Measurements from ENCODE around the gene TFB1M.
"Not testable (repeated sequence)": the region's sequence is repeated elsewhere in the genome, so short reads cannot be mapped to it uniquely, and the experiment has no call there.

The TFB1M gene

DNA sequence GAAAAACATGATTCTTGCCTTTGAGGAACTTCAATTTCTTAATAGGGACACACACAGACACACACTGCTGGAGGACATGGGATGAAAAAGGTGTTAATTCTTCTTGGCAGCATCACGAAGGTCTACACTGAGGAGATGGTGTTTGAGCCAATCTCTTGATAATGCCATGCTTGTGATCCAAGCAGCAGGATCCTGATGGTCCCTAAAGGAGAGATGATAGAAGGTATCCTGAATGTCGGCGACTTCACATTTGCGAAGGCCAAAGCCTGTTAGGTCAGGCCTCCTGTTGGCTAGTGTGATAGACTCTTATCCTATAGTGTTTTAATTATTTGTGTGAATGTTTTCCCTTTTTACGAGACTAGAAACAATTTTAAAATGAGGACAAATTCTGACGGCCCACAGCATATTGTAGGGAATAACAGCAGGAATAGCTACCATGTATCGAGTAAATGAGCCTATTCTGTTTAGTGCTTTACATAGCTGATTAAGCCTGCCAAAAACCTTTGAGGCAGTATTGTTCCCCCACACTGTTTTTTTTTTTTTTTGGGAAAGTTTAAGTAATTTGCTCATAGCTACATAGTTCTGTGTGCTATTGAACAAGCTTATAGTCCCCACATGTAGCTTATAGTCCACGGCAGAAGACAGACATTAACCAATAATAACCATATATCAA is 15.3 kb upstream of the TFB1M start:
- no peak for DNase-seq (ENCODE audit: low read depth)

DNA sequence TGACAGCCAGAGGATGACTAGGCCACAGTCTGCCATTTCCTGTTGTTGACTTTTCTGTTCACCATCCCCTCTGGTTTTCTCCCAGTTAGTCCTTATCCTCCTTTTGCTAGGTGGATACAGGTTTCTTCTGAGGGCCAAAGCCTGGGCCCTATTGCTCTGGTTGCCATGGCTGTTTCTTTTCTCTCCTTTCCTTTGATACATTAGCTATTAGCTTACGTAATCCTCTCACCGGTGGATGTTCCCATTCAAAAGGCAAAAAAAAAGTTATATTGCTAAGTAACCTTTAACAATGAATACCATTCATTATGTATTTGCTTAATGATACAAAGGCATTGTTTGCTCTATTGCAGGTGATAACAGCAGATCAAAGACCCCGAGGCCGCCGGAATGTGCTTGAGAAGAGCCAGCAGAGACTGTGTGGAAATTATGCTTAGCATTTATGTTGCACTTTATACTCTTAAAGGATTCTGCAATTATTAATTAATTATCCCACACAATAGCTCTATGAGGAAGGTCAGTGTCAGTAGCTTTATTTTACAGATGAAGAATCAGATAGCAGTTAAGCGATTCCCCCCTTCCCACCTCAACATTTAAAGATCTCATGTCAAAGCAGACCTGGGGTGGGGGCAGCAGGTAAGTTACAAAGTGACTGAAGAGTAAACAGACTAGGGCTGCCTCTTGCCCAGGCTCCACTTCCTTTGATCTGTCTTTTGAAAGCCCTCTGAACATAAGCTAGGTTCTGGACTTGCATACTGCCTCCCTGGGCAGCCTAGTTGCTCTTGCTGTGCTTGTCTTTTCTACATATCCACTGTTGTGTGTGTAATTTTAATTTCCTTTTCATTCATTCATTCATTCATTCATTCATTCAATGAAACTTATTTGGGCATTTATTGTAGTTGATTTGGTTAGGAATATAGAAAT is 14.5 kb upstream of the TFB1M start:
- DNase-seq (ENCODE audit: low read depth): no peak

DNA sequence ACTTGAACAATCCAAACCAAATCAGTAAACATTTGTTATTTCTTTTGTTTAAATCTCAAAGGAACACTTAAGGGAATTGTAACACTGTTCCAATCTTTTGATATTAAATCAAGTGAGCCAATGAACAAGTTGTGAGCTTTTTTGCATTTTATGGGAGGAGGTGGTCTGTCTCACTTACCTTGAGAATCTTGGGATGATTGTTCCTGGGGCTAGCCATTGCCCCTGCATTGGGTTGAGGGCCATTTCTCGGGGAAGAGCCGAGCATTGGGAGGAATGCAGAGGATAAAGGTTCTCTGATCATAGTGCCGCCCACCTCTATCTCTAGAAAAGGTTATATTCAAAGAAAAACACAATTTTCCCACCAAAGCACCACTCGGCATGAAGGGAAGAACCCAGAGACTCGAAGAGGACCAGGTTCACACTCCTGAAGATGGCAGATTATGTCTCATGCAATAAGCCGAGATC is 13.8 kb upstream of the TFB1M start:
- DNase-seq (ENCODE audit: low read depth): no peak

DNA sequence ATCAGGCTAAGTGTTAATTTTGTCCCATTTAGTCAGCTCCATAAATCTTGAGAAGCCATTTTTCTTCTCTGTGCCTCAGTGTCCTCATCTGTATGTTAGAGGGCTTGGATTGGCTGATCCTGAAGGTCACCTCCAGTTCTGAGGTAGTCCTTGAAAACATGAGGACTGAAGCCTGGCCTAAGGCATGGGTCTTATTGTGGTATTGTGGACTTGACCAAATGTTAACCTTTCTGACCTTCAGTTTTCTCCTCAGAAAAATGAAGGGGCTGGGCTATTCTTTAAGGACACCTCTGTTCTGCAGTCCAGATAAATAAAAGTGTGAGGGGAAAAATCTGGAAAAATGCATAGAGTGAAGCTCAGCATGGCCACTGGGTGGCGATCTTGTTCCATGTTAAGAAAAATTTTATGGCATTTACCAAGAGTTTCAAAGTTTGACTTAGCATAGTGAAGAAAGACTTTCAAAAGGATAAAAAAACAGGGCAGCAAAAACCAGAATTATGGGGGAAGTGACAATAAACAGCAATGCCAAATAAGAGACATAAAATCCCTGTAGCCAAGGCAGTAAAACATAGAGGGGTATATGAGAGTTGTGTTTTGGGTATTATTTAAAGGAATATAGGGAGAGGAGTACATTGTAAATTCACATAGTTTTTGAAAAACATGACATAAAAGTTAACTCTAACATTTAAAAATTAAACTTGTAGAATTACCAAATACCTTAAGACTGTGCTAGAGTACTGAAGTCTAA is 13.2 kb upstream of the TFB1M start:
- DNase-seq (ENCODE audit: low read depth): no peak

DNA sequence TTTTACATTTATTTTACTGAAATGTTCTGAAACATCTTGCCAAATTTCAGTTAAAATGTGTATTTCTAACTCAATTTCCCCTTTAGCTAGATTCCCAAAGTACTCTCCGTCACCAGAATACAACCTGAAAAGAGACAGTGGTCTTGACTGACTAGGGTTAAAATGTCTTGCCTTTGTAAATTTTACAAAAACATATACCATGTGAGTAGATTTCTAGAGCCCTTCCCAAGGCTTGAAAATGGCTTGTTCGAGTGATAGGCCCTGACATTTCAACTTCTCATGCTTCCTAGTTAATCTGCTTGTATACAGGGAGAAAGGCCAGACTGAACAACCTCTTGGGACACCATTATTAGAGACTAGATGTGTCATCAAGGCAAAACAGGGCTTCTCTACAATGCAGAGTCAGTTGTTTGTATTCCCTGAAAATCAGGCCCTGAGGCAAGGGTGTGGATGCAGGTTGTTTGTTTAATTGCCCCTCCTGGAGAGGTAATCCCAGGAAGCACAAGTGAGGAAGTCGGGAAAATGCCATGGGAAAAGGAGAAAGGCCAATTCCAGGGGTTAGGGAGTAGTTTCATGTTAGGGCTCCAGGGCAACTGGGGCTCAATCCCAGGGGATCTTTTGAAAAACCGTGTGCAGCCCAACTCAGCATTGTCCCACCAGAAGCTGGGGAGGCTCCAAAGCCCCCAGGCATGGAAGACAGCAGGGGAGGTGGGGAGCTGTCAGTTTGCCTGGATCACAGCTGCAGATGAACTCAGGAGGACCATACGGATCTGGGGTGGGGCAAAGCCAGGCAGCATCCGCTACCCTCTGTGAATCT is 11.6 kb upstream of the TFB1M start:
- no peak for DNase-seq (ENCODE audit: low read depth)

DNA sequence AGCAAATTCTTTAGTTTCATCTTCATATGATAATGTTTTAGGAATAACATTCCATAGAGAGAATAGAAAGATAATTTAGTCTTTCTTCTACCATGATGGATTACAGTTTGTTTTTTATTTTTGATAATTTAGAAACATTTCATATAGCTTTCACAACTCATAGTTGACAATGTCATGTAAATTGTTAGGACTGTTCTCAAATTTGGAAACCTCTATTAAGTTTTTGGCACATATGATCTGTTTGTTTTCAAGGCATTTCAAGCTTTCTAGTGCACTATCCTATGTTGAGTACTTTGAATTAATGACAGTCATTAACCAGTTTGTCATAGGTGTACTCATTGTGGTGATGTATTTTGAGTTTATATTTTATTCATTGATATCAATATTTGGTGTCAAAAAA is 10.7 kb upstream of the TFB1M start:
- DNase-seq (ENCODE audit: low read depth): no peak

DNA sequence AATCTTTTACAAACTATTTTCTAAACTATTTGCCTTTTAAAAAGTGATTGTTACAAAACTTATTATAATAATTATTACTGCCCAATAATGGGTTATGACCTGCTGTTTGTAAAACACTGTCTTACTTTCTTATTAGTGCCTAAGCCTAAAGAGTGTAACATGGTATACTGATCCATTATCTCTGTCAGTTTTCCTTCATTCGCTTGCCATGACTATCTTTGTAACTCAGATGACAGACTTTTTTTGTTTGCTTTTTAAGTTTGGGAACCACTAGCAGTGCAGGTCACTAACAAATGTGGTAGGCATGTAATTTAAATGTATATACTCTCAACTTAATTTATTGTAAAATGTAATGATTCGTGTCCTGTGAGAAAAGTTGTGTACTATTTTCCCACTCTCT is 9.9 kb upstream of the TFB1M start:
- DNase-seq (ENCODE audit: low read depth): no peak

DNA sequence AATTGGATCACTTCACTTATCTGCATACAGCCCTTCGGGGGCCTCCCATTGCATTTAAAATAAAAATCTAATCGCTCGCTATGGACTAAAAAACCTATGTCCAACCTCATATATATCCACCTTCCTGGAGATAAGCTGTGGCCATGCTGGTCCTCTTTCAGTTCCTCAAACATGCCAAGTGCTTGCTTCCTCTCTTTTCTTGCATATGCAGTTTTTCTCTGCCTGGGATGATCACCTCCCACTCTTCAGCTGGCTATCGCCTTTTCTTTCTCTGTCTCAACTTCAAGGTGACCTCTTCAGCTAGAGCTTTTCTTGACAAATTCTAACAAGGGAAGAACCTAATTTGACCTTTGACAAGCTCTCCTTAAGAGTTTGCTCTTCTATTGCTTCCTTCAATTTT is 5.6 kb upstream of the TFB1M start:
- no peak for DNase-seq (ENCODE audit: low read depth)

DNA sequence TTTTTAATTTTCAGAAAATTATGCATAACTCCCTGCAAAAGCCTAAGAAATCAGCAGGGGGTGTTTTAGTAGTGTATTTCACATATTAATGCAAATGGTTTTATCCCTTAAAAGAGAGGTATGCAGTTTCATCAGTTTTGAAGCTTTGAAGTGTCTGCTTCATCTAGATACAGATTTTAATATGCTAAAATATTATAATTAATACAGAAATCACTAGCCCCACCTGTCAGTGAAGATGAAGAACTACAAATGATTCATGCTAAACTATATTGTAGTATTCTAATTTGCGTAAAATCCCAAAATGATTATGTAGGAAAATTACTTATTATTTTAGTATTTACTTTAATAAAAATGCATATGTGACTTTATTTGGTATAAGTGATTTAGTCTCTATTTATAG is 2.9 kb upstream of the TFB1M start:
- DNase-seq (ENCODE audit: low read depth): no peak

DNA sequence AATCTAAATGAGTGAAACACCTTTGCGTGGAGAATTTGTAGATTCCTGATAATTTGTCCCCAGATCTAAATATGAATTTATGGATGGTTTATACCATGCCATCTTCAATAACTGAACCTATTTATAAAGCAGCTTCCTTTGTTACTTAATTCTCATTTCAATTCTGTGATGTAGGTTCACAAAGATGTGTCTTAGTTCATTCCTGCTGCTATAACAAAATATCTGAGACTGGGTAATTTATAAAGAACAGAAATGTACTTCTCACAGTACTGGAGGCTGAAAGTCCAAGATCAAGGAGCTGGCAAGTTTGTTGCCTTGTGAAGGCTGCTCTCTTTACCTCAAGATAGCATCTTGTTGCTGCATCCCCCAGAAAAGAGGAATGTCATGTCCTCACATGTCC is 2.1 kb upstream of the TFB1M start:
- no peak for DNase-seq (ENCODE audit: low read depth)

DNA sequence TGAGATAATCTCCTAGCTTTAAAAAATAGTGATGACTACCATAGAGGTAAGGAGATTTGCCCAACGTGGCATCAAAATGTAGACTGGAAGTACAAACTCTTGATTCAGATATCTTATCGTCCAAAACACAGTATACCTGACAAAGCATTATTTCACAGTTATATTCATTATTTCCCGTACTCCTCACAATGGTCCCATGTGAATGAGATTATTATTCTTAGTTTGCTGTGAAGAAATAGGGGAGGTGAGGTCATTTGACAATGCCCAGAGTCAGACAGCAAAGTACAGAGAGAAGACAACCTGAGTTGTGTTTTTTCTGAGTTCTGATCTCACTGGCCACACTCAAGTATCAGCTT is 1.2 kb upstream of the TFB1M start:
- no peak for DNase-seq (ENCODE audit: low read depth)

DNA sequence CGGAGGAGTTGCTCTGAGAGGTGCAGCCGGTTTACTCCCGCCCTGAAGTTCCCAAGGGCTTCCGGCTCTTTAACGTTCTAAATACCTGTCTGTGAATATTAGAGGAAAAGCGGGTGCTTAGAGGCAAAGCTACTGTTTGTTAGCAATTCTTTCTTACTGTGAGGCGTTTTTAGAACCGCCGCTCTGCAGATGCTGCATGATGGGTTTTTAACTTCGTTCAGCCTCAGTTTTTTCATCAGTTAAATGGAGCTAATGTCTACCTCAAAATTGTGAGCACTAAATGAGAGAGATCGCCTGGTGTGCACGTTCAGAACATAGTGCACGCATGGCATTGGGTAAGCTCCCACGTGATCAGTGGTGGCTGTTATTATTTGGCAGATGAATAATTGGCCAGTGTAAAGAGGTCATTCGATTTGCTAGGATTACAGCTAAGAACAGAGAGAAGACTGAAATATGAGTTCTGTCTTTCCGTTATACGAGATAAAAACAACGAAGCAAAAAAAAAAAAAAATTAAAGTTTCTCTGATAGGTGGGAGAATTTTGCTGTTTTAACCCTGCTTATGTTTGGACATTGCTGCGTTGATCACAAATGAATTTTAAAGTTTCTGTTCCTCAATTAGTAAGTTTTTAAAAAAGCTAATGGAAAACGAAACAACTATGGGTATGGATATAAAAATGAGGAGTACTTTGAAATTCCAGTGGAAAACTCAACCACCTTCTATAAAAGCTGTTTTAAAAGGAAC is 660 bp upstream of the TFB1M start:
- peak; percentile 43 for DNase-seq (ENCODE audit: low read depth)

DNA sequence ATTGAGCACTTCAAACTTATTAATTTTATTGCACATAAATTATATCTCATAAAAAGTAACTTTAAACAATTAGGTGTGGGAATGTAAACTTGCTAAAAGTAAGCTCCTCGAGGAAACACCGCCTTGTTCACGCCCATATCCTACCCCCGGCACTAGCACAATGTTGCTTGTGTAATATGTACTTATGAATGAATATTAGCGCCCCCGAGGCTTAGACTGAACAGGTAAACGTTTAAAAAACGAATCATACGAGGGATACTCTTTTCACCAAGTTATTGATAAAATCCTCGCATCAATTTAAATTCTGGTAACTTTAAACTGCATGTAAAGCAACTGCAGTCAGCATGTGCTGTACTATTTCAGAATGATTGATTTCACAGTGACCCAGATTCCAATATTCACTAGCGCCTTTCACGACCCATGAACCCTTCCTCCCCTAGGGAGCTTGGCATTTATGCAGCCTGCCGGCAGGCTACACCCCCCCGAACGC is 637 bp downstream of the TFB1M start:
- DNase-seq (ENCODE audit: low read depth): no peak

DNA sequence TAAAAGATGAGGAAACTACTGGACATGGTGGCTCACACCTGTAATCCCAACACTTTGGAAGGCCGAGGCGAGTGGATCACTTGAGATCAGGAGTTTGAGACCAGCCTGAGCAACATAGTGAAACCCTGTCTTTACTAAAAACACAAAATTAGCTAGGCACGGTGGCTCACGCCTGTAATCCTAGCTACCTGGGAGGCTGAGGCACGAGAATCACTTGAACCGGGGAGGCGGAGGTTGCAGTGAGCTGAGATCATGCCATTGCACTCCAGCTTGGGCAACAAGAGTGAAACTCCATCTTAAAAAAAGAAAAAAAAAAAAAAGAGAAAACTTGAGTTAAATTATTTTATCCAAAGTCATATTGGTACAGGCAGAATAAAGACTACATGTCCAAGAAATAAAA is 1.3 kb downstream of the TFB1M start:
- DNase-seq (ENCODE audit: low read depth): not testable (repeated sequence)

DNA sequence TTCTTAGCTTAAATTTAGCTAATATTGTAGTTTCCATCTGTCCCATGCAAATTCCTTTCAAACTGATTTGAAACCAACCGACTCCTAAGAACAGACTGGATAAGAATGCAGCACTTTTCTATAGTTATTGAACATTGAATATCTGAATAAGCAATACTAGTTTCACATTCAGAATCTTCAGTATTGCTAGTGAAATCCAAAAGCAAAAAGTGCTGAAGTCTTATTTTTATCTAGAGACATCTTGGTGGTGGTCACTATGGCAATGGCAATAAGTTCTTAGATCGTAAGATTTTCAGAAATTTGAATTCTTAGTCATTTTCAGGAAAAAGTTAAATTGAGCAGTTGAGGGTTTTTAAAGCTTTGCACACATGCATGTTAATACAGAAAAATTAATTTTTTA is 2.7 kb downstream of the TFB1M start:
- DNase-seq (ENCODE audit: low read depth): no peak

DNA sequence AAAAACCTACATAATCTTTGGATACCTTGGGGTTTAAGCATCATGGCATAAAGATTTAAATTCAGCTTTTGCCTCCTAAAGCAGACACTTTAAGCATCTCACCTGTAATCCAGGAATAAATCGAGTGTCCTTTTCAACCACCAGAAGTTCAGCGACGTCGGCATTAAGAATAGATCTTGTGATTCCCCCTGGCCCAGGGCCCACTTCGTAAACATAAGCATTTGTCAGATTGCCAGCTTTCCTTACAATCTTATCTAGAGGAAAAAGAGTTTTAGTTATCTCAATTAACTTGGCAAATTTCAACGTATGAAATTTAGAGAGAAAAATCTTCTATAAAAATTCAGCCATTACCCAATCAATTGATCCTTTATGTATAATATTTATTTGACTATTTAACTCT is 3.2 kb downstream of the TFB1M start:
- no peak for DNase-seq (ENCODE audit: low read depth)

DNA sequence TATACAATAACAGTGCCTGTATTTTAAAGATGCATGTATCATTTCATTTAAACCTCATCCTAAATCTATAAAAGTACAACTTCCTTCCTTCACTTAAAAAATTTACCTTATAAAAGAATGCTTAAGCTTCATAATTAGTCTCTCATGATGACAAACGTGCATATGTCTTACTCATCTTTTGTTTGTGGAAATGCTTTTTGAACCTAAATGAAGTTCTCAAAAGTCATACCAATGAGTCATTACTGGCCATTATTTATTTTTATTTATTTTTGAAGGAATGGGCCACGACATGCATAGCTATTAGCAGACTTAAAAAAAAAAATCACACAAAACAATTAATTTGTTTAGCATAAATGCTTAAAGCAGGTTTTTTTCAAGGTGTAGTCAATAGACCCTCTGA is 3.7 kb downstream of the TFB1M start:
- DNase-seq (ENCODE audit: low read depth): no peak

DNA sequence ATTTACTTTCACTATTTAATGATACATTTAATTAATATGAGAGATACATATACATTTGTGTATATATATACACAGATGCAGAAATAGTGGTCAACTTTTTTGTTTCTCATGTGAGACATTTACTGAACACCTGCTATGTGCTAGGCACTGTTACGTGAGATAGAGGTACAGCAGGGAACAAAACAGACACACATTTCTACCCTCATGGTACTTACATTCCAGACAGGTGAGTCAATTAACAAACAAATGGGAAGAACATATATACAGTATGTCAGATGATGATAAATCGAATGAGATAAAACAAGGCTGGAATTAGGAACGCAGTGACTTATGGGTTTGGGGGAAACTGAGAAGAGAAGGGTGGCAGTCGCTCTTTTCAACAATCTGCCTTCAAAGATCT is 5.1 kb downstream of the TFB1M start:
- no peak for DNase-seq (ENCODE audit: low read depth)

DNA sequence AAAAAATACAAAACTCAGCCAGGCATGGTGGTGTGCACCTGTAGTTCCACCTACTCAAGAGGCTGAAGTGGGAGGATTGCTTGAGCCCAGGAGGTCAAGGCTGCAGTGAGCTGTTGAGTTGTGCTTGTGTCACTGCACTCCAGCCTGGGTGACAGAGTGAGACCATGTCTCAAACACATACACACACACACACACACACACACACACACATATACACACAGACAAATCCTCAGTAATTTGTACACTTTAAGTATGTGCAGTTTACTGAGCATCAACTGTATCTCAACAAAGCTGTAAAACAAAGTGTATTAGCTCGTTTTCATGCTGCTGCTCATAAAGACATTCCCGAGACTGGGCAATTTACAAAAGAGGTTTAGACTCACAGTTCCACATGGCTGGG is 7.3 kb downstream of the TFB1M start:
- DNase-seq (ENCODE audit: low read depth): no peak

DNA sequence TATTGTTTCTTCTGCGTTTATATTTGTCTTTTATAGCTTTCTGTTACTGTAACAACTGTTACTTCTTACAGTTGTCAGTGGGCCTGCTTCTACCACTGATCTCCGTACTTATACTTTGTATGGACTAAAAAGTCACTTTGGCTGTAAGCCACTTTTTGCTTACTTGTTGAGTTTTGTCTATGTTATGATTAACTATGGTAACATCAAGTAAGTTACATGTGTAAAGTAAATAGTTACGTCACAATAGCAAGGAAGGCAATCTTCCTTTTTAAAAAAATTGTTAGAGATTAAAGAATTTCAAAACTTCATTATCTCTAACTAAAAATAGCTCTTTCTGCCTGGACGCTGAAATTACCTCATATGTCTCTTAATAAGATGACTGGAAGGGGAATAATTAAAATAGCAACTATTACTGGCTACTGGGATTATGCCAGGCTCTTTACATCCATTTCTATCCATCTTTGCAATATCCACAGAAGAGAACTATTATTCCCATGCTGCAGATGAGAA is 10.9 kb downstream of the TFB1M start:
- DNase-seq (ENCODE audit: low read depth): no peak

DNA sequence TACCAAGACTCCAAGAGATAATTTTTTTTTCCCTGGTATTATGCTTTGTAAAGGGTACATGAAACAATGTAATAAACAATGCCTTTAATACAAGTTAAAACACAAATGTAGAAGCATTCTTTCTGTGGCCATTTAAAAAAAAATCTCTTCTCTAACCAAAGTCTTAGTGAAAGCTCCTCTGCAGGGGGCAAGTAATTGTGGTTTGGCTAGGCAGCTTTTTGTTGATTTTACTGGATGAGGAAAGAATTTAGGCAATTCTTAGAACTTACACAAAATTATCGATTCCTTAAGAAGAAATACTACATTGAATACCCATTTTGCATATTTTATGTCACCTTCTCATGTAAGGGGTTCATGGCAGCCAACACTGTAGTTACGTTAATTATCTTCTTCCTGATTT is 12.4 kb downstream of the TFB1M start:
- DNase-seq (ENCODE audit: low read depth): no peak

Measured in GM04503 (cell line).